GM18861 (cell line): ENCODE results near the gene TULP4.
"Not testable (repeated sequence)": the region's sequence is repeated elsewhere in the genome, so short reads cannot be mapped to it uniquely, and the experiment has no call there.

ENCODE experiments used
- ATAC-seq: cut with Tn5 transposase; IDR thresholded peaks from one replicate; pipeline ENCODE4 v1.9.1; 2021; ENCODE audit not compliant: unreplicated experiment

The TULP4 gene

GRCh38 chr6:158521759-158522158, 209.5 kb downstream of the TULP4 start:
- no peak for ATAC-seq

DNA sequence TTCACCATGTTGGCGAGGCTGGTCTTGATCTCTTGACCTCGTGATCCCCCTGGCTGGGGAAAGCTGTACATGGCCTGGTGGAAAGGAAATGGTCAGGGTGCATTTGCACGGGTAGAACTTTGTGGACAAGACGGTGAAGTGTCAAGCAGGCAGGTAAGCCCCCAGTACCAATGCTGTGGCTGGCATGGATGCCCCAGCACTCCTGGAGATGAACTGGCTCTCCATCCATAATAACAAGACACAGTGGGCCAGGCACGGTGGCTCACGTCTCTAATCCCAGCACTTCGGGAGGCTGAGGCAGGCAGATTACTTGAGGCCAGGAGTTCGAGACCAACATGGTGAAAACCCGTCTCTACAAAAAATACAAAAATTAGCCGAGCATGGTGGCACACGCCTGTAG, 210.4 kb downstream of the TULP4 start:
- no peak for ATAC-seq

GRCh38 chr6:158524311-158524710, 212.0 kb downstream of the TULP4 start:
- ATAC-seq, result no peak

- not testable (repeated sequence) for ATAC-seq
Observed at GRCh38 chr6:158527858-158528257, 215.6 kb downstream of the TULP4 start.

- ATAC-seq, result no peak
Observed at GRCh38 chr6:158528826-158529225, 216.6 kb downstream of the TULP4 start.

- ATAC-seq, result no peak
Observed at GRCh38 chr6:158529629-158530028, 217.4 kb downstream of the TULP4 start.

DNA sequence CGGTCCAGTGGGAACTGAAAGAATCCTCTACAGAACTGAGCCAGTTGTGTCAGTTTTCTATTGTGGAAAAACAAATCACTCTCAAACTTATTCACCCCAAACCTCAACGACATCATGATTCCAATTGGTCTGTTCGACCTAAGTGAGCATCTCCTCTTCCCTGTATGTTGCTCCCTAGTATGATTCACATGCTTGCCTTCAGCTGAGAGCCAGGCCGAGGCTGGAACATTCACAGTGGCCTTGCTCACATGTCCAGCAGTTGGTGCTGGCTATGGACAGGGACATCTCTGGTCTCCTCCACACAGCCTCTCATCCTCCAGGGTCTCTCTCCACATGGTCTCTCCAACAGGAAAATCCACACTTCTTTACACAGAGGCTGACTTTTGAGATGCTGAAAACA, 219.3 kb downstream of the TULP4 start:
- ATAC-seq, result no peak

DNA sequence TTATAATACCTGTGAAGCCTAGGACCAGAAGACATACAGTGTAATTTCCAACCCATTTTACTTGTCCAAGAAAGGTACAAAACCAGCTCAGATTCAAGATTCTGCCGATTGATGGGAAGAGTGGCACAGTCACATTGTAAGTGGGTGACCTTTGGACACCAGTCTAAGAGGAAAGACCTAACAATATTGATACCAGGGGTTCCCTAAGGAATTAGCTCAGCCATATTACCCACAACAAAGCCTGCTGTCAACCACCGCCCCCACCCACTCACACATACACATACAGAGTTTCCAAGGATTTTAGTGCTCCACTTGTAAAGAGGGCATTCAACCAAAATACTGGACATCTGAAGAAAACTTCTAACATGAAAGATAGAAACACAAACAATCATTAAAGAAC, 219.7 kb downstream of the TULP4 start:
- ATAC-seq, result no peak

GRCh38 chr6:158536084-158536890, 224.0 kb downstream of the TULP4 start:
- ATAC-seq, result no peak

DNA sequence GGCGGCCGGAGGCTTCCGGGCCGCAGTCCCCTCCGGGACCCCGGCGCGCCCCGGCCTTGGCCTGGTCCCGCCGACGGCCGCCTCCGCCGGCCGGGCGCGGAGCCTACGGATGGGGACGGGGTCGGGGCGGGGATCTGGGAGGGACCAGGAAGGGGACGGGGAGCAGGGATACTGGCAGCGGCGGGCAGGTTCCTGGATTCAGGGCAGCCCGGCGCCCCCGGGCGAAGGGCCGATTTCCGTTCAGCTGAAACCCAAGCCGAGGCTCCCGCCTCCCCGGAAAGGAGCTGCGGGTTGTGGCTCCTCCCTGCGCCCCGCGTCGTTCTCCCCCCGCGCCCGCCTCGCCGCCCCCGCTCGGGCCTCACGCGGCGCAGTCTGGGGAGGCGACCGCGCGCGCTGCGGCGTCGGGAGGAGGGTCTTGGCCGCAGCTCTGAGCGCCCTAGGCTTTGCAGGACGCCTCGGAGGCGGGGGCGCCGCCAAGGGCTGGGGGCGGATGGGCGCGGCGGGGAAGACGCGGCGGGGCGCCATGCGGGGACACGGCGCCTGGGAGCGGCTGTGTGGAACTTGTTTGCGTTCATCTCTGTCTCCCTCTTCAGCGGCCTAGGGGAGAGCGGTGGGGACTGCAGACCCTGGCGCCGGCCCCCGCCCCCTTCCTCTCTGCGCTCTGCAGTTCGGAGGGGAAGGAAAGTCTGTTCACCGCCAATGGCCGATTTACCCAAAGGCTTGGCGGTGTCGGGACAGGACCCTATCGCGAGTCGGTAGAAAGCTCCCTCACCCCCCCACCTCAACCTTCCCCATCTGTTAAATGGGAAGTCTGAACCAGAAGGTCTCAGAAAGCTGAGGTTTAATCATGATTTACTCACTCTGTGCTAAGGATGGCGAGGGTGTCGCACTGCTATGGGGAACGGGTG, 224.9 kb downstream of the TULP4 start:
- ATAC-seq, result no peak

DNA sequence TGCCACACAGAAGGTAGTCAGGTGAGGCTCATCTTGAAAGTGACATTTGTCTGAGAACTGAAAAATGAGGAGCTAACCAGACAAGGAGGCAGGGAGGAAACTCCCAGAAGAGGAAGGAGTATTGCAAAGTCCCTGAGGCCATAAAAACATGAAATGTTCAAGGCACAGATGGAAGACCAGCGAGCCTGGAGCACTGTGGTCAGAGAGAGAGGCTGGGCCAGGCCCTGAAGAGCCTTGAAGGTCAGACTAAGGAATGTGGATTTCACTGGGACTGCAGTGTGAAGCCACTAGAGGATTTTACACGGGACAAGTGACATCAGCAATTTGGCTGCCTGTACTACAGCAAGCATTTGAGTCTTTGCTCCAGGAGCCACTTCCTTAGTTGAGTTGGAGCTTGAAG, 226.5 kb downstream of the TULP4 start:
- ATAC-seq, result no peak

GRCh38 chr6:158539413-158539812, 227.1 kb downstream of the TULP4 start:
- no peak for ATAC-seq

DNA sequence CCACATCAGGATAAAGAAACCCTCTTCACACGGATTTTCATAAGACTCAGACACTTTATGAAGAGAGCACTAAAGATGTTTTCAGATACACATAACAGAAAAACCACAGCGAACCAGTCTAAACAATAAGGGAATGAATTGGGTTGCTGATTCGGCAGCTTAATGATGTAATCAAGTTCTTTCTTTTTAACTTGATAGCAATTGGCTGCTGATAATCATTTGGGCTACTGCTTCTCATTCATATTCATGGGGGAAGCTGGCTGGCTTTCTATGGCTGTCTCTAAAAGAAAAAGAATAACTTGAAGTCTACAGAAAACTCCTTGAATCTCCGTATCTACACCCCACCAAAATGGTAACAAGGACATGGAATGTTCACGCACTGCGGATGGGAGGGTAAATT, 227.6 kb downstream of the TULP4 start:
- ATAC-seq, result no peak

DNA sequence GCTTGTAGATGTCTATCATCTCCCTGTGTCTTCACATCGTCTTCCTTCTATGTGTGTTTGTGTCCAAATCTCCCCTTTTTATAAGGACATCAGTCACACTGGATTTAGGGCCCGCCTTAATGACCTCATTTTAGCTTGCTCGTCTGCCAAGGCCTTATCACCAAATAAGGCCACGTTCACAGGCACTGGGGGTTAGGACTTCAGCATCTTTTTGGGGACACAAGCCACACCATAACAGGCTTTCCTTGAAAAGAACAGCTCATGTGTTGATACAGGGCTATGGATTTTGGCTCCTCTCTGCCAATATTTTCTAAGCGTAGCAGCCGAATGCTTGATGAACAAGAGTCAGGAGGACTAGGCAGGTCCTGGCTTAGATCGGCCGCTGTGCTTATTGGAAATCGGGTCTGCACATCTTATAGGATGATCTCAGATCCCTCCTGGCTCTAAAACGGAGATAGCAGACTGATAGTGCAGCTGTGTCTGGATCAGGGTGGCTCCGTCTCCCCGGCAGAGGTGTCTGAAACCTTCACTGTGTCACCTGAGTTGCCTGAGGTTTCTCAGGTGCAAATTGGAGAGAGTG, 231.4 kb downstream of the TULP4 start:
- no peak for ATAC-seq

DNA sequence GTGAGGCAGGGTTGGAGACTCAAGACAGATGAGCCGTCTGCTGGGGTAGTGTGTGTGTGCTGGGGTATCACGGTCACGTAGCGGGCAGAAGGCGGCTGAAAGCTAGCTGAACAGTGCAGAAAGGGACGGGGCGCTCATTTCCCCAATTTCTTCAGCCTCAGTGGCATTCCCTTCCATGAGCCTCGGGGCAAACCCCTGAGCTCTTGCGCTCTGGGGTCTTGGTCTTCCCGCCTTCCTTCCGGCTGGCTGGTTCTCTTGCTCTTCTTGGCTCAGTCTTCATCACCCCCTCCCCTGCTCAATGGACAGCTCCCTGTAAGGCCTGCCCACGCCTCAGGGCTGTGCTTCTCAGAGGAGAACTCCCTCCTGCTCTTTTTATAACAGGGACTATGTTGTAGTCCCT, 232.2 kb downstream of the TULP4 start:
- no peak for ATAC-seq

DNA sequence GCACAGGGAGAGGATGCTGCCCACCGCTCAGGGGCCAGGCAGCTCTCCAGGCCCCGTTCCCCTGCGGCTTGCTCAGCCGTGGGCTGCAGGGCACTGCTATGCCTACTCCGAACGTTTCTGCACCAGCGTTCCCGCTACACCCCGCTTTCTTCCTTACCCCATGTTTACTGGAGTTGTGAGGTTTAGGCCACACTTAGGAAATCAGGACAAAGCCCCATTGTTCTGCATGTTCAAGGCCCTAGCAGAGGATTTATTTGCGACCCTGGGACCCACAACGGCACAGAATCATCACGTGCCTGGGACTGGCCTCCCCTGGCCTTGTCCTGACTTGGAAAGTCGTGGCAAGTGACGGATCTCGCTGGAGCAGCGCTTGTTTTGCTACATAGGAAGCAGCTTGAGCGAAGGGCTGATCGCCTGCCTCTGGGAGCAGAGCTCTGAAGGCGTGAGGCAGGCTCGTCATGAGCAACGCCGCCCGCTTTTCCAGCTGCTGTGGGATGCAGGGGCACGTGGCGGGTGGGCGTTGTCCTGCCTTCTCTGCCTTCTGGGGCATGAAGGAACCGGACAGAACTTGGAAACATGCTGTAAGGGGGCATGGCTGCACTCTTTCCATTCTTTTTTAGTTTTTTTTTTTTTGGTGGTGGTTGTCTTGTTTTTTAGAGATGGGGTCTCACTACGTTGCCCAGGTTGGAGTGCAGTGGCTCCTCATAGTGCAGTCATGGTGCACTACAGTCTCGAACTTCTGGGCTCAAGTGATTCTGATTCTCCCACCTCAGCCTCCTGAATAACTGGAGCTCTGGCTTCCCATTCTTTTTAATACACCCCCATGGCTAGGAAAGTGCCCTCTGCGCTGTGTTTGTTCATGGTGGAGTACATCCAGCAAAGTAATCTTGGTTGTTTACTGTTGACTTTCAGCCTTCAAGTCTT, 233.0 kb downstream of the TULP4 start:
- no peak for ATAC-seq

- ATAC-seq, result no peak
Observed at GRCh38 chr6:158548418-158549161, 236.3 kb downstream of the TULP4 start.

GRCh38 chr6:158552055-158552795, 240.0 kb downstream of the TULP4 start:
- ATAC-seq, result no peak

DNA sequence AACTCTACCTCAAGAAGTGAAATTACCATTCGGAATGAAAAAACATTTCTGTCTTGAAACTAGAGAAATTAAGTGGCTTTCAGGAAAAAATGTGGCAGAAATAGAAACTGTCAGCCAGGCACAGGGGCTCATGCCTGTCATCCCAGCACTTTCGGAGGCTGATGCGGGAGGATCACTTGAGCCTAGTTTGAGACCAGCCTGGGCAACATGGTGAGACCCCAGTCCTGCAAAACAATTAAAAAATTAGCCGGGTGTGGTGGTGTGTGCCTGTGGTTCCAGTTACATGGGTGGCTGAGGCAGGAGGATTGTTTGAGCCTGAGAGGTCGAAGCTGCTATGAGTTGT, 240.5 kb downstream of the TULP4 start:
- no peak for ATAC-seq
